Hindlimb muscle (tissue), 1 donor: ENCODE measurements around the gene PNPLA7. TPM values are rescaled to one million over a fixed set of nuclear protein-coding genes. Genes with fewer than 3 reads are reported as not detected.
"Not testable (repeated sequence)": the region's sequence is repeated elsewhere in the genome, so short reads cannot be mapped to it uniquely, and the experiment has no call there.

Experiments used
- DNase-seq: peaks from one replicate; pipeline ENCODE4 v3.0.0-alpha.2; 2013
- polyA plus RNA-seq: library from polyadenylated mRNA; unstranded; fragments of 120-200 nt; gene quantifications from one replicate; pipeline ENCODE4 v1.2.1, GENCODE V29; 2013; ENCODE audit not compliant: insufficient read length

Gene PNPLA7
- polyA plus RNA-seq, 1 donor, result 4.5 TPM

DNA sequence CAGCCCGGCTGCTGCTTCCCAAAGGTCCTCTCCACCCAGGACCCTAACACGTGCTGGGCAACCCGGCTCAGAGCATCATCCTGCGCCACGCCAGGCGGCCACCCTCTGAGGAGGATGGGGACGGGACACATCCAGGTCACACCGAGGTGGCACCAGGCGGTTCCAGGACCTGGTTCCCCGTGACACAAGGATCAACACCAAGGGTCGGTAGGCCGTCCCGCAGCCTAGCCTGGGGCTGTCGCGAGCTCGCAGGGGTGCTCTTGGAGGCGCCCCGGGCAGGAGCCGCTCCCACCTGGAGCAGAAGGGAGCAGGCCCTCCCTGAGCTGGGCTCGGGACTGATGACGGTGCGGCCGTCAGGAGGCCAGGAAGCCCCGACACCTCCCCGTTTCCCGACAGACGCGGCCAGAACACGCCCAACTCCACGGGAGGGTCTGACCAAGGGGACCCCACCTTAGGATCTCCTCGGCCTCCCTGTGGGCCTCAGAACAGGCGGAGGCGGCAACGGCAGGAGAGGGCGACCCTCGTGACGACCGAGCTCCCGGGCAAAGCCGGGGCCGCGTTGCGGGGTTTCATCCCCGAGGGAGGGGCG, 133.5 kb downstream of the PNPLA7 start:
- DNase-seq, result no peak

DNA sequence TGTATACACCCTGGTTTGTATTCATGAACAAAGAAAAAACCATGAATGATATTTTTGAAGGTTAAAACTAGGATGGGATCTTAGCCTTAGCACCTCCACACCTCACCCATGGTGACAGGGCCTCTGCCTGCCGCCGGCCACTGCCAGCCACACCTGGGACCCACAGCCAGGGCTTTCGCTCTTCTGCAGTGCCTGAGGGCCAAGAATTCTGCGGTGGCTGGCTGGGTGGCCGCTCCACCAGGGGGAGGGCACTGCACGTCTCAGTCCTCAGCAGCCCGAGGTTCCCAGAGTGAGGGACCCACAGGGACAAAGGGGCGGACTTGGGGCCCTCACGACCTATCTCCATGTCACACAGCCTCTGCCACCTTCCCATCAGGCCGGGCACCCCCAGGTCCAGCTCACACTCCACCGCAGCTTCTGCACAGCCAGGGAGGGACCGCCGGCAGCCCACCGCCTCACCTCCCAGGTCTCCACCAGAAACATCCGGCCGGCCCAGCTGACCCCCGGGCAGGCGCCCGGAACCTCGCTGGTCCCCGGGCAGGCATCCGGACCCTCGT, 134.1 kb downstream of the PNPLA7 start:
- DNase-seq, result no peak

DNA sequence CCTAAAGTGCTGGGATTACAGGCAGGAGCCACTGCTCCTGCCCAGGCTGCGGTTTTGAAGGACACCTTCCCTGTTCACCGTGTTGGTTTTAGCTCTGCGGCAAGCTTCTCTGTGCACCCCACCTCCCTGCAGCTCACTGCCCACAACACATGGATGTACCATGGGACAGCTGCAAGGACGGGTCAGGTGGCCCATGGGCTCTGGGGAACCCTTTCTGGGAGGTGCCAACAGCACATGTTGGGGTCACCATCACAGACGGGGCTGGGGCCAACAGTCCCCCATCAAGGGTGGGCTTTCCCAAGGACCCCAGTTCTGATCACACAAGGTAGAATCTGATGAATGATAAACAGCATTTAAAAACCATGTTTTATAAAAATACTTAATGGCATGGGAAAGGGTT, 134.8 kb downstream of the PNPLA7 start:
- DNase-seq, result no peak

DNA sequence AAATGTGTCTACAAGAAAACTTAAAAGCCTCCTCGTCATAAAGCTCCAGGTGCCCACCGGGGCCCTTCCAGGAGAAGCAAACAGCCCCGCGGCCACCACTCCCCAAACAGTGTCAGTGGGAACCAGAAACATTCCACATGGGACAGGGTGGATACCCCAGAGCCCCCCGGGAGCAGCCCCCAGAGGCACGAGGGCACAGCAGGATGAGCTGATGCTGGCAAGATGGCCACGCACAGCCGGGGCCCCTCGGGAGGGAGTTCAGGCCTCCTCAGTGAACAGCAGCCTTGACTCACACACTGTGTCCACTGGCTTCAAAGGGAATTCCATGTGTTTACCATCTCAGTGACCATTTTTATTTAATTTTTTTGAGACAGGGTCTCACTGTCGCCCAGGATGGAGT, 137.8 kb downstream of the PNPLA7 start:
- no peak for DNase-seq

DNA sequence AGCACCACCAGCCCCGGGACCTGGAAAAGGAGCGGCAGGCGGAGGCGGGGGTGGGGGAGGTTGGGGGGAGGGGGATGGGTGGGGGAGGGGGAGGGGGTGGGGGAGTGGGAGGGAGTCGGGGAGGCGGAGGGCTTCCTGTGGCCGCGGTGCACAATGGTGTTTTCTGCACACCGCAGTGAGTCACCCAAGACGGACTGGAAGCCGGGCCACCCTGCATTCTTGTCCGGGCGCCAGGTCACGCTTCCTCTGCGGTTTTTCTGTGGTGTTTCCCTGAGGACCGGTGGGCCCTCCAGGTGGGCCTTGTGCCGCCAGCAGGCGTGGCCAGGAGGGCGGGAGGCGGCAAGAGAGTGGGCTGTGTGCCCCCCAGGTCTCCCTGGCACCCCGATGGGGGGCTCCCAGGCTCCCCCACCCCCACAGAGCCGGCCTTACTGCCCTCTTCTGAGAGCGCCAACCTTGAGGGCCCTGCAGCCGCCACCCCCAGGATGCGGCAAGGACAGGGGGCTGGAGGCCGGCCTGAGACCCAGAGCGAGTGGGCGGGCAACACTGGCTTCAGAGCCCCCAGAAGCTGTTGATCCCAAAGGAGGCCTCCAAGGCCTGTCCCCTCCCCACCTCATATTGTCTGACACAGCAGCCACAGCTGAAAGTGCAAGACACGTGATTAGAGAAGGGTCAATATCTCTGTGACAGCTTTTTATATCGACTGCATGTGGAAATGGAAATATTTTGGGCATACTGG, 138.4 kb downstream of the PNPLA7 start:
- no peak for DNase-seq

DNA sequence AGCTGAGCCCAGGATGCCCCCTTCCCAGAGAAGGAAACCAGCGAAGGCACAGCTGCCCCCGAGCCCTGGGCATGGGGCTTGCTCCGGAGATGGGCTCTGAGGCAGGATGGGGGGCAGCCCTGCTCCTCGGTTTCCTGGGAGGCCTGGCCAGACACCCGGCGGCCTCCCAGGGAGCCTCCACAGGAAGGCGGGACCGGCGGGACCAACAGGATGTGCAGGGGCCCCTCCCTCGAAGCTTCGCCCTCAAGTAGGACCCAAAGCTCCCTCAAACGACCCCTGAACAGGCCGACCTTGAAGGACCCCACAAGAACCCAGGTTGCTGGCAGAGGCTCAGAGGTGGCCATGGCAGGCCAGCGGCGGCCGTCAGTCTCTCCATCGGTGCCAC, 138.9 kb downstream of the PNPLA7 start:
- DNase-seq, result no peak

DNA sequence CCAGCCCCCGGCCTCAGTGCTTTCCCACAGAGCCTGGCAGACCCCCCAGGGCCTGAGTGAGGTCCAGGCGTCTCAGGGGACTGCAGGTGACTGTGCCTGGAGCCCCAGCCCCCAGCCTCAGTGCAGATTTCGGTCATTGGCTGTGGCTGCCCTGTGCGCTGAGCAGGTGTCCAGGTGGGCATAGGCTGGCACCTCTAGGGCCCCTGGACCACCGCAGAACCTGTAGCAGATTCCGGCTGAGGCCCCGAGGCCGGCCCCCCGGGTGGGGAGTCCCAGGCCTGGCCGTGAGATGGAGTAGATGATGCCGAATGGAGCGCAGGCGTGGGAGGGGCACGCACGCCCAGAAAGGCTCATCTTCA, 139.3 kb downstream of the PNPLA7 start:
- no peak for DNase-seq

DNA sequence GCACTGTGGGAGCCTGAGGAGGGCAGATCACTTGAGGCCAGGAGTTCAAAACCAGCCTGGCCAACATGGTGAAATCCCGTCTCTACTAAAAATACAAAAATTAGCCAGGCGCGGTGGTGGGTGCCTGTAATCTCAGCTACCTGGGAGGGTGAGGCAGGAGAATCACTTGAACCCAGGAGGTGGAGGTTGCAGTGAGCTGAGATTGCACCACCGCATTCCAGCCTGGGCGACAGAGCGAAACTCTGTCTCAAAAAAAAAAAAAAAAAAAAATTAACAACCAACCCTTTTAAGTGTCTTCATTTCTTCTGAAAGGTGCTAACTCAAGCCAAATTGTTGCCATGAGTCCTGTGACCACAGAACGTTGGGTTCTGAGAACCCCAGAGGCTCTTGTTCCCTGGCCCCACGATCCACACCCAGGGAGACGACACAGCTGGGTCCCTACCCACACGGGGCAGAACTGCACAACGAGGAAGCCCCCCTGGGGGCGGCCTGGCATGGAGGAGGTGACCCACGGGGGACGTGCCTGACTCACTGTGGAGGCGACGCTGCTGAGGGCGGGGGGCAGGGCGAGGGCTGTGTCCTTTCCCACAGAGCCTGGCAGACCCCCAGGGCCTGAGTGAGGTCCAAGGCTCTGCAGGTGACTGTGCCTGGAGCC, 139.8 kb downstream of the PNPLA7 start:
- not testable (repeated sequence) for DNase-seq

Other genes starting within 250 kb of the PNPLA7 start
- gene NRARP, start 248.1 kb downstream of the PNPLA7 start, polyA plus RNA-seq, result 3.9 TPM
- 16.6 TPM for gene EXD3, start 127.2 kb downstream of the PNPLA7 start, polyA plus RNA-seq
- gene NOXA1, start 127.0 kb downstream of the PNPLA7 start, polyA plus RNA-seq, result 4.2 TPM
- 0.98 TPM for gene ENTPD8, start 109.0 kb downstream of the PNPLA7 start, polyA plus RNA-seq
- gene NSMF, start 91.1 kb downstream of the PNPLA7 start, polyA plus RNA-seq, result 18.1 TPM
- gene MRPL41, start 1.5 kb upstream of the PNPLA7 start, polyA plus RNA-seq, result 34.2 TPM
- 29.3 TPM for gene DPH7, start 28.5 kb upstream of the PNPLA7 start, polyA plus RNA-seq
- gene ZMYND19, start 40.1 kb upstream of the PNPLA7 start, polyA plus RNA-seq, result 19.0 TPM
- 48.6 TPM for gene ARRDC1, start 55.3 kb upstream of the PNPLA7 start, polyA plus RNA-seq
- 50.4 TPM for gene EHMT1, start 68.6 kb upstream of the PNPLA7 start, polyA plus RNA-seq